Neutrophil (primary cell): ENCODE data around the gene LRRK2.

Source experiments
- H3K27ac ChIP-seq: fragments of 200-600 bp; sonication (generic); 2 replicates; pipeline ENCODE4 v1.5.1; 2016; ENCODE audit warnings: mild to moderate bottlenecking, moderate library complexity
- H3K27me3 ChIP-seq: fragments of 200-600 bp; sonication (generic); 2 replicates; pipeline ENCODE4 v1.6.0; 2016; ENCODE audit warnings: mild to moderate bottlenecking
- H3K36me3 ChIP-seq: fragments of 200-600 bp; sonication (generic); 2 replicates; pipeline ENCODE4 v1.5.1; 2017
- H3K4me1 ChIP-seq, 2 experiments: fragments of 200-600 bp in 1 of 2; sonication (generic) in 1 of 2; 1 replicate in 1 of 2; 2 replicates in 1 of 2; pipeline versions ENCODE4 v1.5.1 to v1.6.1; 2013 to 2016; ENCODE audit warnings: low read depth in 1 of 2, low read length in 1 of 2, mild to moderate bottlenecking in 1 of 2, moderate library complexity in 1 of 2; ENCODE audit not compliant: control insufficient read depth in 1 of 2, insufficient read depth in 1 of 2
- H3K4me3 ChIP-seq, 2 experiments: fragments of 200-600 bp in 1 of 2; sonication (generic) in 1 of 2; 1 replicate in 1 of 2; 2 replicates in 1 of 2; pipeline ENCODE4 v1.5.1; 2013 to 2016; ENCODE audit warnings: low read depth in 1 of 2, low read length in 1 of 2, mild to moderate bottlenecking in 1 of 2, moderate library complexity in 1 of 2
- H3K9me3 ChIP-seq: fragments of 200-600 bp; sonication (generic); 2 replicates; pipeline ENCODE4 v1.5.1; 2016
- TF ChIP-seq, protein P1 (sequence below): fragments of 200-600 bp; sonication (generic); IDR thresholded peaks from 2 replicates; pipeline ENCODE4 v1.5.1; 2016; ENCODE audit warnings: antibody characterized with exemption

LRRK2 gene

DNA sequence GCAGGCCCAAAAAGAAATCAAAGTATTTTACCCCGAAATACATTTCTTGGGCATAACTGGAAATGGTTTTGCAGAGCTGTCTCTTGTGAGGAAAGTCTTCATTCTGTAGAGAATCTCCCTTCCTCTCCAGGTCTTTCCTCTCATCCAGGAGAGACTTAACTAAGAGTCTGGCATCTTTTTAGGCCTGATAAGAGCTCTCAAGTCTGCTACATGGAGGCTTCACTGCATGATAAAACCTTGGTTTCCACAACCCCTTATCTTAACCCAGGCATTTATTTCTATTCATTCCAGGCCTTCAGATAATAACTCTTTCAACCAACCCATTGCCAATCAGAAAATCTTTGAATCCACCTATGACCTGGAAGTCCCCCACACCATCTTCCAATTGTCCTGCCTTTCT is 41.1 kb upstream of the LRRK2 start:
- Histone ChIP-seq H3K4me3 (no peak overlapping the region), H3K4me1 (no peaks in the 10 kb centered on the region), H3K9me3 (no peaks in the 10 kb centered on the region), H3K27me3 (no peaks in the 10 kb centered on the region), H3K36me3 (no peaks in the 10 kb centered on the region), H3K27ac (no peak overlapping the region)
- TF ChIP-seq, protein P1, sequence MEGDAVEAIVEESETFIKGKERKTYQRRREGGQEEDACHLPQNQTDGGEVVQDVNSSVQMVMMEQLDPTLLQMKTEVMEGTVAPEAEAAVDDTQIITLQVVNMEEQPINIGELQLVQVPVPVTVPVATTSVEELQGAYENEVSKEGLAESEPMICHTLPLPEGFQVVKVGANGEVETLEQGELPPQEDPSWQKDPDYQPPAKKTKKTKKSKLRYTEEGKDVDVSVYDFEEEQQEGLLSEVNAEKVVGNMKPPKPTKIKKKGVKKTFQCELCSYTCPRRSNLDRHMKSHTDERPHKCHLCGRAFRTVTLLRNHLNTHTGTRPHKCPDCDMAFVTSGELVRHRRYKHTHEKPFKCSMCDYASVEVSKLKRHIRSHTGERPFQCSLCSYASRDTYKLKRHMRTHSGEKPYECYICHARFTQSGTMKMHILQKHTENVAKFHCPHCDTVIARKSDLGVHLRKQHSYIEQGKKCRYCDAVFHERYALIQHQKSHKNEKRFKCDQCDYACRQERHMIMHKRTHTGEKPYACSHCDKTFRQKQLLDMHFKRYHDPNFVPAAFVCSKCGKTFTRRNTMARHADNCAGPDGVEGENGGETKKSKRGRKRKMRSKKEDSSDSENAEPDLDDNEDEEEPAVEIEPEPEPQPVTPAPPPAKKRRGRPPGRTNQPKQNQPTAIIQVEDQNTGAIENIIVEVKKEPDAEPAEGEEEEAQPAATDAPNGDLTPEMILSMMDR = no peak

DNA sequence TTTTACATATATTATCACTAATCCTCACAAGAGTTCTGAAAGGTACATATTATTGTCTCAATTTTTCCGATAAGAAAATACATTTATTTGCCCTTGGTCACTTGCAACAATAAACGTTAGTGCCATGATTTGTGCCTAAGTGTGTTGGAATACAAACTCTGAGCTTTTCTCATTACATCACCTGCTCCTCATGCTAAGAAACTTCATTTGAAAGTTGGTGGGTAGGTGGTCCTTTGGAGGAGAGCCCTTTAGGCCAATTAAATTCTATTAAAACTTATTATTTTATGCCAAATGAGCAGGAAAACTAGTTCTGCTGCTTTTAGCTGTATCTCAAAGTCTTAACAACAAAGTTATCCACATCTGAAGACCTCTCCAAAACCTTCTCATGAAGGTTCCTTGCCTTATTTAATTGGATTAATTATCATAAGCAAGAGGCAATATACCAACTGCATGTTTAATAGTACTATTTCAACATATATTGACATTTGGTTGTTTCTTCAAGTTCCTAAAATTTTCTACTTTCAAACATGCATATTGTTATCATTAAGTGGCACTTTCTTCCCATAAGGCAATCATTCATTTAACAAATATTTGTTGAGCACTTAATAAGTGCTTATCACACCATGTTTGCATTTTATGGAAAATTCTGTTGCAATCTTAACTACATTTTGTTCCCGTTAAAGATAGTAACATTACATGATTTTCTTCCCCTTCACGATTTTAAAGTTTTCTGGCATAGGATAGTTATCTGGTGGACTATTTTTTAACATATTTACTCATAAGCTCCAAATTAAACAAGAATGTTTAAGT is 40.1 kb upstream of the LRRK2 start:
- Histone ChIP-seq H3K4me3 (no peak overlapping the region), H3K9me3 (no peaks in the 10 kb centered on the region), H3K36me3 (no peaks in the 10 kb centered on the region), H3K4me1 (no peaks in the 10 kb centered on the region), H3K27me3 (no peaks in the 10 kb centered on the region), H3K27ac (no peak overlapping the region)
- TF ChIP-seq, protein P1 = no peak

DNA sequence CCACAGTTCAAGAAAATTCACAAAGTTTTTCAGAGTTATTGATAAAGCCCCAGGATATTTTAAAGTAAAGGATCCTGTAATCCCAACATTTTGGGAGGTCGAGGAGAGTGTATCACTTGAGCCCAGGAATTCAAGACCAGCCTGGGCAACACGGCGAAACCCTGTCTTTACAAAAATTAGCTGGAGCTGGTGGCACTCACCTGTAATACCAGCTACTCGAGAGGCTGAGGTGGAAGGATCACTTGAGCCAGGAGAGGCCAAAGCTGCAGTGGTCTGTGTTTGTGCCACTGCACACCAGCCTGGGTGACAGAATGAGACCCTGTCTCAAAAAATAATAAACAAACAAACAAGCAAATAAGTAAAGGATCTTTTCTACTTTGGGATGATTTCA is 39.5 kb upstream of the LRRK2 start:
- no peak overlapping the region for H3K4me3 ChIP-seq
- TF ChIP-seq, protein P1 = no peak
- no peaks in the 10 kb centered on the region for H3K4me1 ChIP-seq
- no peaks in the 10 kb centered on the region for H3K36me3 ChIP-seq
- no peaks in the 10 kb centered on the region for H3K27me3 ChIP-seq
- no peak overlapping the region for H3K27ac ChIP-seq
- no peaks in the 10 kb centered on the region for H3K9me3 ChIP-seq

DNA sequence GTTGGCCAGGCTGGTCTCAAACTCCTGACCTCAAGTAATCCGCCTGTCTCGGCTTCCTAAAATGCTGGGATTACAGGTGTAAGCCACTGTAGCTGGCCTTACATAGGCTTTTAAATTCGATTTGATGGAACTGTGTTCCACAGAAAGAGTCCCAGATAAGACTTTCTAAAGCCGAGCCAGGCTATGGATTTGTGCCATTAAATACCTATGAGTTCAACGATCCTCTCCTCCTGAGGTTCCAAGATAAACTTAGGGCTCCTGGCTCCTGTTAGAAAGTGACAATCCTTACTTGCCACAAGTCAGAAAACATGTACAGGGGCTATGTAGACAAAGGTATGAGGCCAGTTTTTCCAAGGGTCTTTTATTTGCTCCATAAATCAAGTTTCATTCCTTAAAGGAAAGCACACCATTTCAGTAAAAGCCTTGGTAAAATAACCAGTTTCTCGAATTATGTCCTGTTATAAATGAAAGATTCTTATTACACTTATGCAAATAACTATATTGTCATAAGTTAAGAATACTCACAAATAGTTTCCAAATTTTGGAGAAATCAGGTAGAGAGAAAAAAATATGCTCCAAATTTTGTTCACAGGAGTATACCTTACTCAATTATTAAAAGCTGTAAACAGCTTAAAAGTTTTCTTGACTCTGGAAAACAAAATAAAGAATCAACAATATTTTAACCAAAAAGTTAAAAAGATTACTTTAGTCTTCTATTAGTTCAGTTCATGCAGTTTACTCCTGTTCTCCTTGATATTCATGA is 36.1 kb upstream of the LRRK2 start:
- Histone ChIP-seq H3K9me3 (no peaks in the 10 kb centered on the region), H3K27me3 (no peaks in the 10 kb centered on the region), H3K36me3 (no peaks in the 10 kb centered on the region), H3K4me3 (no peak overlapping the region), H3K27ac (no peak overlapping the region), H3K4me1 (peaks cover 18 to 23% of the 10 kb centered on the region in 2 experiments)
- TF ChIP-seq, protein P1 = no peak

DNA sequence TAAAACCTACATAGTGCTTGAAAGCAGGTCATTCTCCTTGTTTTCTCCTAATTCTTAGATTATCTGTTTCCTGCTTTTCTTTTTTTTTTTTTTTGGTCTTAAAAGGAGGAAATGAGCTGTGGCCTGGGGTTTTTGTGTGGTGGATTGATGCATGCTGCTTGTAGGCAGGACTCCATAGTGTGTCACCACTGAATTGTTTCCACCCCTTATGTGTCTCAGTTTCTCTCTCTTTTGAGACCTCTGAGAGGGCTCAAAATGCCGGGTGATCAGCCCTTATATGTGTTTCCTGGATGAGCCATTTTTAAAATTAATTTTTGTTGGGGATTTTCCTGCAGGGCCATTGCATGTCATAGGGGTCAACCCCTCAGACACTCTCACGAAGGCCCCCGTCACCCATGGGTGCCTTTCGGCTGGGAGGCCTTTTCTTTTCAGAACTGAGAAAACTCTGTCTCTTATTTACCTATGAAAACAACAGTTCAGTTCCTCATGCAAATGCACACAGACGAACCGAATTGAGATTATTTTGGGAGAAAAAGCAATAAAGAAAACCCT is 32.0 kb upstream of the LRRK2 start:
- Histone ChIP-seq H3K27me3 (no peaks in the 10 kb centered on the region), H3K9me3 (no peaks in the 10 kb centered on the region), H3K4me1 (peaks cover 51 to 61% of the 10 kb centered on the region in 2 experiments), H3K4me3 (peak overlapping the region in 1 of 2 experiments; percentile 36), H3K36me3 (no peaks in the 10 kb centered on the region), H3K27ac (peak overlapping the region; percentile 92)
- TF ChIP-seq, protein P1 = no peak
